GM12873 (cell line): ENCODE results near the gene COL26A1.

Experiments
- TF ChIP-seq, protein P1 (sequence below): IDR thresholded peaks from 2 replicates; pipeline ENCODE4 v1.5.1; 2012; ENCODE audit warnings: low read depth, mild to moderate bottlenecking, moderate library complexity, low read length, control low read depth; ENCODE audit not compliant: insufficient read depth; ENCODE audit errors: missing control alignments

COL26A1 gene

GRCh38 chr7:101398396-101399289 lies 36.0 kb downstream of the COL26A1 start:
- TF ChIP-seq, protein P1, sequence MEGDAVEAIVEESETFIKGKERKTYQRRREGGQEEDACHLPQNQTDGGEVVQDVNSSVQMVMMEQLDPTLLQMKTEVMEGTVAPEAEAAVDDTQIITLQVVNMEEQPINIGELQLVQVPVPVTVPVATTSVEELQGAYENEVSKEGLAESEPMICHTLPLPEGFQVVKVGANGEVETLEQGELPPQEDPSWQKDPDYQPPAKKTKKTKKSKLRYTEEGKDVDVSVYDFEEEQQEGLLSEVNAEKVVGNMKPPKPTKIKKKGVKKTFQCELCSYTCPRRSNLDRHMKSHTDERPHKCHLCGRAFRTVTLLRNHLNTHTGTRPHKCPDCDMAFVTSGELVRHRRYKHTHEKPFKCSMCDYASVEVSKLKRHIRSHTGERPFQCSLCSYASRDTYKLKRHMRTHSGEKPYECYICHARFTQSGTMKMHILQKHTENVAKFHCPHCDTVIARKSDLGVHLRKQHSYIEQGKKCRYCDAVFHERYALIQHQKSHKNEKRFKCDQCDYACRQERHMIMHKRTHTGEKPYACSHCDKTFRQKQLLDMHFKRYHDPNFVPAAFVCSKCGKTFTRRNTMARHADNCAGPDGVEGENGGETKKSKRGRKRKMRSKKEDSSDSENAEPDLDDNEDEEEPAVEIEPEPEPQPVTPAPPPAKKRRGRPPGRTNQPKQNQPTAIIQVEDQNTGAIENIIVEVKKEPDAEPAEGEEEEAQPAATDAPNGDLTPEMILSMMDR, result no peak

- TF ChIP-seq, protein P1, result no peak
These were observed 37.1 kb downstream of the COL26A1 start for GRCh38 chr7:101399759-101400158.

DNA sequence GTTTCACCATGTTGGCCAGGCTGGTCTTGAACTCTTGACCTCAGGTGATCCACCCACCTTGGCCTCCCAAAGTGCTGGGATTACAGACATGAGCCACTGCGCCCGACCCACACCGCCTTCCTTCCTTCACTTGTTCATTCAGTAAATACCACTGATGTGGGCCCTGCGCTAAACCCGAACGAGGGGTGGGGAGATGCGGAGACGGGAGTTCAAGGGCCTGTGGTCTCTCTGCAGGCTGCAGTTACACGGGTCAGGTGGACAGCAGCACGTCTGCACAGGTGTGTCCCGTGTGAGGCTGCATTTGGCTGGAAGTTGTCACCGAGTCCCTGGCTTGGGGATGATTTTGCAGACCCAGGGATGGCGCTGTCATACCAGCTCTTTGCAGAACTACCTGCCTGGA lies 38.1 kb downstream of the COL26A1 start:
- TF ChIP-seq, protein P1, result no peak

- TF ChIP-seq, protein P1, result no peak
These were observed 38.9 kb downstream of the COL26A1 start for GRCh38 chr7:101401390-101402080.

DNA sequence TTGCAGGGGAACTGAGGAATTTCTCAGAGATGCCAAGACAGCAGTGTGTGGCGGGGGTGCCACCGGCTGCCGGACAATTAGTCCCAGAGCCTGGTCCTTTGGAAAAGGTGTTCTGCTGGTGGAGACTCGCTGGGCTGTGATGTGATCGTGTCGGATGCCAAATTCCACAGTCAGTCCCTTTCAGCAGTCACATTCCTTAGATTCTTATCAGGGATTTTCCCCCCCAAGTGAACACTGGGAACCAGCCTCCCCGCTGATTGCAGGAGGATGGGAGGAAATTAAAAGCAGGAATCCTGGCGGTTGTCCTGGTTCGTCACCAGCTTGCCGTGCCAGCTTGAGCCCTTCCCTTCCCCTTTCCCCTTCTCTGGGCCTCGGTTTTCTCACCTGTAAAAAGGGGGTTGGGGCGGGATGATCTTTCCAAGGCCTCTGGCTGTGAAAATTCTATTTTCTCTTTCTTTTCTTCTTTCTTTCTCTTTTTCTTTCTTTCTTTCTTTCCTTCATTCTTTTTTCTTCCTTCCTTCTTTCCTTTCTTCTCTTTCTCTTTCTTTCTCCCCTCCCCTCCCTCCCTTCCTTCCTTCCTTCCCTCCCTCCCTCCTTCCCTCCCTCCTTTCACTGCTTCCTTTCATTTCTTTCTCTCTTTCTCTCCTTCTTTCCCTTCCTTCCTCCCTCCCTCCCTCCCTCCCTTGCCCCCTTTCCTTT lies 39.6 kb downstream of the COL26A1 start:
- TF ChIP-seq, protein P1, result no peak

DNA sequence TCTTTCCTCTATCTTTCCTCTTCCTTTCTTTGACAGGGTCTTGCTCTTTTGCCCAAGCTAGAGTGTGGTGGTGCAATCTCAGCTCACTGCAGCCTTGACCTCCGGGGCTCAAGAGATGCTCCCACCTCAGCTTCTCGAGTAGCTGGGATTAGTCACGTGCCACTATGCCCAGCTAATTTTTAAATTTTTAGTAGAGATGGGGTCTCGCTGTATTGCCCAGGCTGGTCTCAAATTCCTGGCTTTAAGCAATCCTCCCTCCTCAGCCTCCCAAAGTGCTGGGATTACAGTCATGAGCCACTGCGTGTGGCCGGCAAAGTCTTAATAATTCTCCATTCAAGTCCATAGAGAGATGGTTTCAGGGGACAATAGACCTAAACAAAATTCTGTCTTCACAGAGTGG lies 40.2 kb downstream of the COL26A1 start:
- TF ChIP-seq, protein P1, result no peak
